ENCODE measurements around the gene ATG9A.

- no peak for TF ChIP-seq POLR2A (IDR thresholded peaks at IDR 0.05)
- TF ChIP-seq, protein P1, sequence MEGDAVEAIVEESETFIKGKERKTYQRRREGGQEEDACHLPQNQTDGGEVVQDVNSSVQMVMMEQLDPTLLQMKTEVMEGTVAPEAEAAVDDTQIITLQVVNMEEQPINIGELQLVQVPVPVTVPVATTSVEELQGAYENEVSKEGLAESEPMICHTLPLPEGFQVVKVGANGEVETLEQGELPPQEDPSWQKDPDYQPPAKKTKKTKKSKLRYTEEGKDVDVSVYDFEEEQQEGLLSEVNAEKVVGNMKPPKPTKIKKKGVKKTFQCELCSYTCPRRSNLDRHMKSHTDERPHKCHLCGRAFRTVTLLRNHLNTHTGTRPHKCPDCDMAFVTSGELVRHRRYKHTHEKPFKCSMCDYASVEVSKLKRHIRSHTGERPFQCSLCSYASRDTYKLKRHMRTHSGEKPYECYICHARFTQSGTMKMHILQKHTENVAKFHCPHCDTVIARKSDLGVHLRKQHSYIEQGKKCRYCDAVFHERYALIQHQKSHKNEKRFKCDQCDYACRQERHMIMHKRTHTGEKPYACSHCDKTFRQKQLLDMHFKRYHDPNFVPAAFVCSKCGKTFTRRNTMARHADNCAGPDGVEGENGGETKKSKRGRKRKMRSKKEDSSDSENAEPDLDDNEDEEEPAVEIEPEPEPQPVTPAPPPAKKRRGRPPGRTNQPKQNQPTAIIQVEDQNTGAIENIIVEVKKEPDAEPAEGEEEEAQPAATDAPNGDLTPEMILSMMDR (IDR thresholded peaks at IDR 0.05) = no peak
- no peak for TF ChIP-seq POLR2AphosphoS5 (IDR thresholded peaks at IDR 0.05)
These were observed 21.3 kb downstream of the ATG9A start for GRCh38 chr2:219207884-219208740.

Data from sigmoid colon (tissue), 4 donors.